Mesothelial cell of epicardium (in vitro differentiated cells): ENCODE results near the gene TTC39A. TPM values are rescaled to one million over a fixed set of nuclear protein-coding genes. Genes with fewer than 3 reads are reported as not detected.

Source experiments
- DNase-seq, 2 experiments: peaks; one replicate each; pipeline ENCODE4 v3.0.0; 2021; ENCODE audit warnings: low spot score in 2 of 2; ENCODE audit not compliant: unreplicated experiment in 2 of 2
- H3K27ac Mint-ChIP-seq: 2 replicates; pipeline ENCODE4 v1.8.0; 2021; ENCODE audit warnings: mixed read lengths
- H3K27me3 Mint-ChIP-seq: 2 replicates; pipeline ENCODE4 v1.8.0; 2021; ENCODE audit warnings: low read depth, mixed read lengths
- H3K36me3 Mint-ChIP-seq: 2 replicates; pipeline ENCODE4 v1.8.0; 2021; ENCODE audit warnings: mixed read lengths
- H3K4me1 Mint-ChIP-seq: 2 replicates; pipeline ENCODE4 v1.8.0; 2021; ENCODE audit warnings: mixed read lengths
- H3K4me3 Mint-ChIP-seq: 2 replicates; pipeline ENCODE4 v1.8.0; 2021; ENCODE audit warnings: mild to moderate bottlenecking, moderate library complexity, mixed read lengths
- H3K9me3 Mint-ChIP-seq: 2 replicates; pipeline ENCODE4 v1.8.0; 2021; ENCODE audit warnings: mixed read lengths
- total RNA-seq: library from RNA; stranded (reverse); gene quantifications from 3 replicates; pipeline ENCODE4 v1.2.1, GENCODE V29; 2021
- TF ChIP-seq, protein P1 (sequence below): fragments of 200-600 bp; sonication (generic); IDR thresholded peaks from one replicate; pipeline ENCODE4 v1.5.0; 2021; ENCODE audit warnings: antibody characterized with exemption; ENCODE audit not compliant: unreplicated experiment

TTC39A gene
- total RNA-seq, 1 donor from 2014 or later = 8.0 TPM

DNA sequence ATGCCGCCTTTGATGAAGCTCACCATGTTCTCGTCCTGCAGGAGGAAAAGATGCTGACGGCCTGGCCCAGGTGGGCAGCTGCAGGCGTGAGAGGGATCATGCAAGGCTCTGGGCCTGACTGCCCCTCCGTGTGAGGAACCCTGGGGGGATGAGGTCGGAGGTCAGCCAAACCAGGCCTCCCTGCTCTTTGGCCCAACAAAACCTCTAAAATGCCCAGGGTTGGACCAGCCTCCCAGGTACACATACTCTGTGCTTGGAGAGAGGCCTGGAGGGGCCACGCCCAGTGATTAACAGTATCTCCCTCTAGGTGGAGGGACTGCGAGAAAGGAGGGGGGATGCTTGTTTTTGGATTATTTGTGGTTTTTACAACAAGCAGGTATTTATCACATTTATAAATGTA is 21.1 kb downstream of the TTC39A start:
- Mint-ChIP-seq H3K4me1 (peaks cover 6% of the 10 kb centered on the region), H3K36me3 (no peaks in the 10 kb centered on the region), H3K9me3 (no peaks in the 10 kb centered on the region), H3K4me3 (no peak overlapping the region), H3K27ac (no peak overlapping the region), H3K27me3 (no peaks in the 10 kb centered on the region)
- TF ChIP-seq, protein P1, sequence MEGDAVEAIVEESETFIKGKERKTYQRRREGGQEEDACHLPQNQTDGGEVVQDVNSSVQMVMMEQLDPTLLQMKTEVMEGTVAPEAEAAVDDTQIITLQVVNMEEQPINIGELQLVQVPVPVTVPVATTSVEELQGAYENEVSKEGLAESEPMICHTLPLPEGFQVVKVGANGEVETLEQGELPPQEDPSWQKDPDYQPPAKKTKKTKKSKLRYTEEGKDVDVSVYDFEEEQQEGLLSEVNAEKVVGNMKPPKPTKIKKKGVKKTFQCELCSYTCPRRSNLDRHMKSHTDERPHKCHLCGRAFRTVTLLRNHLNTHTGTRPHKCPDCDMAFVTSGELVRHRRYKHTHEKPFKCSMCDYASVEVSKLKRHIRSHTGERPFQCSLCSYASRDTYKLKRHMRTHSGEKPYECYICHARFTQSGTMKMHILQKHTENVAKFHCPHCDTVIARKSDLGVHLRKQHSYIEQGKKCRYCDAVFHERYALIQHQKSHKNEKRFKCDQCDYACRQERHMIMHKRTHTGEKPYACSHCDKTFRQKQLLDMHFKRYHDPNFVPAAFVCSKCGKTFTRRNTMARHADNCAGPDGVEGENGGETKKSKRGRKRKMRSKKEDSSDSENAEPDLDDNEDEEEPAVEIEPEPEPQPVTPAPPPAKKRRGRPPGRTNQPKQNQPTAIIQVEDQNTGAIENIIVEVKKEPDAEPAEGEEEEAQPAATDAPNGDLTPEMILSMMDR = no peak
- DNase-seq = no peak

- Mint-ChIP-seq H3K36me3 (no peaks in the 10 kb centered on the region), H3K4me3 (no peak overlapping the region), H3K27ac (no peak overlapping the region), H3K9me3 (no peaks in the 10 kb centered on the region), H3K27me3 (no peaks in the 10 kb centered on the region), H3K4me1 (peaks cover under 1% of the 10 kb centered on the region)
- TF ChIP-seq, protein P1 = no peak
- DNase-seq = no peak
Measured at GRCh38 chr1:51308636-51309035, 21.7 kb downstream of the TTC39A start.

DNA sequence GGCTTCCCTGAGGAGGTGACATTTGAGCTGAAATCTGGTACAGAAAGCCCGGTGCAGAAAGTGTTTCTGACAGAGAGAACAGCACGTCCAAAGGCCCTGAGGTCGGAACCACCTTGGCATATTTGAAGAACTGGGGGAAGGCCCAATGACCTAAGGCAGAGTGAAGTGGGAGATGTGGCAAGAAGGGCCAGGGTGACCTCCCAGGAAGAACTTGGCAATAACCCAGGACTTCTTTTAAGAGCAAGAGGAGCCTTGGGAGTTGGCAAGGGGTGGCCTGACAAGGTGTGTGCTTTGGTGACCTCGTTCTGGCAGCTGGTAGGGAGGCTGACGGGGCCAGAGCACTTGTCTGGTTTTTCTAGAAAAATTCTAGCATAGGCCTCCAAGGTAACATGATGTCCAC is 23.4 kb downstream of the TTC39A start:
- no peak overlapping the region for H3K27ac Mint-ChIP-seq
- H3K4me1 Mint-ChIP-seq = peaks cover 2% of the 10 kb centered on the region
- DNase-seq = no peak
- TF ChIP-seq, protein P1 = no peak
- no peaks in the 10 kb centered on the region for H3K36me3 Mint-ChIP-seq
- no peak overlapping the region for H3K4me3 Mint-ChIP-seq
- no peaks in the 10 kb centered on the region for H3K9me3 Mint-ChIP-seq
- no peaks in the 10 kb centered on the region for H3K27me3 Mint-ChIP-seq

DNA sequence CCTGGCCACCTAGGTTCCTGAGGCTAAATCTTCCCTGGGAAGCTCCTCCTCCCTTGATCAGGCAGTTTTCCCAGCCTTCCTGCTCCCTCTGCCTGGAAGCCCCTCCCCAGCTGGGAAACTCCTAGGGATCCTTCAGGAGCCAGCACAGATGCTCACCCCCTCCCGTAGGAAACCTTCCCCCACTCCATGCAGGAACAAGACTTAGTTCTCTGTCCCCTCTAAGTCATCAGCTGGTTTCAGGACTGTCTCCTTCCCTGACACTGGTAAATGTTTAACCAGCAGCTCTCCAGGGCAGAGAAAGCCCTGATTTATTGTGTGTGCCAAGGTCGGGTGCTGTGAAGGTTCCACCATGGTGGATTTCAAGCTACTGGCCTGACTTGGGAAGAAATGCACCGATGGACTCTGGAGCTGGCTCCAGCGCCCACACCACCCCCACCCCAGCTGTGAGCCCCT is 25.0 kb downstream of the TTC39A start:
- TF ChIP-seq, protein P1 = no peak
- no peak for DNase-seq
- peaks cover 2% of the 10 kb centered on the region for H3K4me1 Mint-ChIP-seq
- no peaks in the 10 kb centered on the region for H3K36me3 Mint-ChIP-seq
- H3K27me3 Mint-ChIP-seq = no peaks in the 10 kb centered on the region
- H3K4me3 Mint-ChIP-seq = no peak overlapping the region
- H3K9me3 Mint-ChIP-seq = no peaks in the 10 kb centered on the region
- H3K27ac Mint-ChIP-seq = no peak overlapping the region

DNA sequence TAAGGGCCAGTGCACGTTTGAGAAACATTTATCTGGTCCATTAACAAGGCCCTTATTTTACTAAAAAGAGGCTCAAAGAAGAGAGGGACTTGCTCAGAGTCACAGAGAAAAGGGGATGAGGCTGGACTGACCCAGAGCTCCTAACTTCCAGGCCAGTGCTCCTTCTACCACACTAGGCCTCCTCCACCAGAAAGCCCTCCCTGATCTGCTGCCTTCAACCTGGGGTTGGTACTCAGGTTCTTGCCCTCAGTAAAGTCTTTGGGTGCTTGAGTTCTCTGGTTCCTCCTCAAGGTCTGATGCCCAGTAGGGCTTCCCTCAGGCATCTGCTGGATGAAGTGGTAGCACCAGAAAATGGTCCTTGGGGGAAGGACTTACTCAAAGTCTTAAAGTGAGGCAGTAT is 26.0 kb downstream of the TTC39A start:
- no peaks in the 10 kb centered on the region for H3K9me3 Mint-ChIP-seq
- H3K4me3 Mint-ChIP-seq = no peak overlapping the region
- H3K27ac Mint-ChIP-seq = no peak overlapping the region
- no peaks in the 10 kb centered on the region for H3K27me3 Mint-ChIP-seq
- TF ChIP-seq, protein P1 = no peak
- H3K36me3 Mint-ChIP-seq = no peaks in the 10 kb centered on the region
- peaks cover 2% of the 10 kb centered on the region for H3K4me1 Mint-ChIP-seq
- DNase-seq = no peak

DNA sequence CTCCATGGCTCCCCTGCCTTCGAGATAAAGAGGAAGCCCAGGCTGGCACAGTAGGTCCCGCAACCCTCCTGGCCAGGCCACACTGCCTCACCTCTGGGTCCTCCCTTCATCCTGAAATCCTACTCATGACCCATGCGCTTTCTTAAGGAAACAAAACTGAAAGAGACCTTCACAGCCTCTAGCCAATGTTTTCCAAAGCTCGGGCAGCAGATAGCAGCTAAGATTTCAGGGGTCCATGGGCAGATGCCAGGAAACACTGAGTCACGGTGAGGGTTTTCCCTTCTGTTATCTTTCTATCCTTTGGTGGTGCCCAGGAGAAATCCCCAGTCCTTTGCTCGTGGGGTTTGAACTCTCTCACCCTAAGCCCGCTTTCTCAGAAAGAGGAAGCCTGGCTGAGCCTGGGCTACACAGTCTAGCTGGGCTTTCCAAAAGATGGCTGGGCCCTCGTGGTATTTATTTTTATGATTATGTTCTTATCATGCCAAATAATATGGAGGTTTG is 26.6 kb downstream of the TTC39A start:
- H3K27me3 Mint-ChIP-seq = no peaks in the 10 kb centered on the region
- DNase-seq = no peak
- no peak overlapping the region for H3K27ac Mint-ChIP-seq
- peaks cover 2% of the 10 kb centered on the region for H3K4me1 Mint-ChIP-seq
- H3K4me3 Mint-ChIP-seq = no peak overlapping the region
- no peaks in the 10 kb centered on the region for H3K36me3 Mint-ChIP-seq
- no peaks in the 10 kb centered on the region for H3K9me3 Mint-ChIP-seq
- TF ChIP-seq, protein P1 = no peak
